ENCODE results near the gene DNAJC4. TPM values are rescaled to one million over a fixed set of nuclear protein-coding genes. Genes with fewer than 3 reads are reported as not detected.

The DNAJC4 gene
- total and polyA plus RNA-seq, 2 of the 8 experiments (the other 6 are each of a cell fraction or from before 2014, with no cell fraction given): 14.6 to 31.0 TPM

DNA sequence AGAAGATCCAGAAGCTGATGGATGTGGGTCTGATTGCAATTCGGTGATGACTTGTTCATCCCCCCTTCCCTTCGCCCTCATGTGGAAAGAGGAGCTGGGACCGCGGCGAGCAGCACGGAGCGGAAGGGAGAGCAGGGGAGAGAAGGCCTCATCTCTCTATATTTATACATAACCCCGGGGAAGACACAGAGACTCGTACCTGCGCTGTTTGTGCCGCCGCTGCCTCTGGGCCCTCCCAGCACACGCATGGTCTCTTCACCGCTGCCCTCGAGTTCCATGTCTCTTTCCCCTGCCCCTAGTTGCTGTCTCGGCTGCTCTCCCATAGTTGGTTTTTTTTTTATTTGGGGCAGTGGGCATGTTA is 26.3 kb upstream of the DNAJC4 start:
- no peak for DNase-seq (ENCODE audit: low read depth in 1 of 2, low spot score in 2 of 2)
- Histone ChIP-seq H2AFZ (ENCODE audit: low read length) (no peak overlapping the region), H3K23me2 (ENCODE audit: low read depth, low read length) (no peaks in the 10 kb centered on the region; the same call in 1 of the 2 replicates), H3K14ac (ENCODE audit: insufficient read length) (no peak overlapping the region), H2AK5ac (ENCODE audit: low read depth, low read length) (no peak overlapping the region), H3K36me3 (ENCODE audit: control insufficient read depth in 2 of 4, insufficient read depth in 4 of 4, low read length in 3 of 4) (peaks cover 41 to 67% (median 54%) of the 10 kb centered on the region in 4 experiments), H3K79me2 (ENCODE audit: control insufficient read depth in 1 of 2, insufficient read depth in 2 of 2, low read length in 2 of 2) (no peaks in the 10 kb centered on the region), H3K4me1 (replicated peaks in 1 of 4; ENCODE audit: control insufficient read depth in 3 of 4, insufficient read depth in 4 of 4, low read length in 3 of 4) (peaks cover 0 to 5% (median 0%) of the 10 kb centered on the region in 4 experiments; a peak in 3 of 7 replicates), H3K27me3 (replicated peaks in 1 of 4; ENCODE audit: control insufficient read depth in 3 of 4, extremely low read depth in 1 of 4, insufficient read depth in 3 of 4, low read length in 3 of 4) (no peaks in the 10 kb centered on the region; a peak in 1 of 7 replicates), H2BK12ac (ENCODE audit: low read depth, low read length) (no peak overlapping the region), H2BK5ac (ENCODE audit: low read depth, low read length) (no peak overlapping the region), H3K9ac (replicated peaks in 1 of 4; ENCODE audit: extremely low read depth in 1 of 4, low read depth in 3 of 4, low read length in 3 of 4) (no peak overlapping the region), H3K27ac (ENCODE audit: low read depth, low read length) (no peak overlapping the region), H3K4me3 (ENCODE audit: extremely low read depth in 1 of 4, insufficient read depth in 2 of 4, low read depth in 3 of 4, low read length in 4 of 4) (no peak overlapping the region), H3K18ac (ENCODE audit: extremely low read depth, low read length) (no peak overlapping the region), H3K9me3 (ENCODE audit: insufficient read depth in 2 of 2, low read depth in 1 of 2, low read length in 1 of 2) (no peaks in the 10 kb centered on the region), H4K8ac (ENCODE audit: extremely low read depth, insufficient read depth, low read length) (no peak overlapping the region), H2BK20ac (ENCODE audit: low read length) (no peak overlapping the region), H3K23ac (ENCODE audit: insufficient read length) (no peak overlapping the region), H3K4ac (replicated peaks; ENCODE audit: insufficient read length, low read depth, low read length) (no peak overlapping the region), H4K91ac (replicated peaks; ENCODE audit: insufficient read length, low read length) (no peak overlapping the region), H3K56ac (replicated peaks; ENCODE audit: insufficient read length, low read depth, low read length) (no peak overlapping the region), H2BK15ac (ENCODE audit: low read length) (no peak overlapping the region), H3K4me2 (ENCODE audit: insufficient read depth in 1 of 2, low read depth in 2 of 2, low read length in 2 of 2) (no peak overlapping the region), H3K79me1 (ENCODE audit: low read depth, low read length) (no peaks in the 10 kb centered on the region), H4K20me1 (replicated peaks in 1 of 2; ENCODE audit: control insufficient read depth in 1 of 2, insufficient read depth in 2 of 2, low read length in 2 of 2) (peaks cover 5 to 21% of the 10 kb centered on the region in 2 experiments), H4K5ac (ENCODE audit: insufficient read length, low read depth, low read length) (no peak overlapping the region), H2BK120ac (replicated peaks; ENCODE audit: low read depth, low read length) (no peak overlapping the region)
- whole genome bisulfite sequencing, 2 experiments (ENCODE audit: extremely low coverage in 1 of 2, insufficient coverage in 1 of 2, insufficient read length in 1 of 2, insufficient replicate concordance in 2 of 2, low coverage in 1 of 2, low lambda C conversion rate in 2 of 2, missing lambda C conversion rate in 1 of 2): 94% methylated on average over 16 of the region's 16 CpGs; no CpG with 5 or more reads in 1 of the 2 experiments
- POLR2A ChIA-PET (ENCODE audit: partially characterized antibody): interaction anchor here (0.7 to 18.4 kb wide), 8 partner anchors 15 to 100 kb away, joined by 3 to 253 read pairs (median 23); partner anchors contain the start of genes MACROD1, NUDT22, PPP1R14B and STIP1
- CTCF ChIA-PET (ENCODE audit: partially characterized antibody): interaction anchor here (1.0 to 7.4 kb wide), 27 partner anchors 8 to 209 kb away, joined by 3 to 68 read pairs (median 7); partner anchors contain the start of genes DNAJC4, ESRRA, NUDT22 and PLCB3
- FAIRE-seq: no peak
- TF ChIP-seq, protein P1, sequence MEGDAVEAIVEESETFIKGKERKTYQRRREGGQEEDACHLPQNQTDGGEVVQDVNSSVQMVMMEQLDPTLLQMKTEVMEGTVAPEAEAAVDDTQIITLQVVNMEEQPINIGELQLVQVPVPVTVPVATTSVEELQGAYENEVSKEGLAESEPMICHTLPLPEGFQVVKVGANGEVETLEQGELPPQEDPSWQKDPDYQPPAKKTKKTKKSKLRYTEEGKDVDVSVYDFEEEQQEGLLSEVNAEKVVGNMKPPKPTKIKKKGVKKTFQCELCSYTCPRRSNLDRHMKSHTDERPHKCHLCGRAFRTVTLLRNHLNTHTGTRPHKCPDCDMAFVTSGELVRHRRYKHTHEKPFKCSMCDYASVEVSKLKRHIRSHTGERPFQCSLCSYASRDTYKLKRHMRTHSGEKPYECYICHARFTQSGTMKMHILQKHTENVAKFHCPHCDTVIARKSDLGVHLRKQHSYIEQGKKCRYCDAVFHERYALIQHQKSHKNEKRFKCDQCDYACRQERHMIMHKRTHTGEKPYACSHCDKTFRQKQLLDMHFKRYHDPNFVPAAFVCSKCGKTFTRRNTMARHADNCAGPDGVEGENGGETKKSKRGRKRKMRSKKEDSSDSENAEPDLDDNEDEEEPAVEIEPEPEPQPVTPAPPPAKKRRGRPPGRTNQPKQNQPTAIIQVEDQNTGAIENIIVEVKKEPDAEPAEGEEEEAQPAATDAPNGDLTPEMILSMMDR (IDR thresholded peaks at IDR 0.05; ENCODE audit: control extremely low read depth in 1 of 3, insufficient read depth in 1 of 3, low read depth in 1 of 3, low read length in 3 of 3): no peak
- TF ChIP-seq POLR2AphosphoS5 (IDR thresholded peaks at IDR 0.05; ENCODE audit: low read depth, low read length): no peak
- no peak for TF ChIP-seq CBX8 (IDR thresholded peaks at IDR 0.05; ENCODE audit: borderline replicate concordance, low read depth, low read length)
- no peak for TF ChIP-seq TAF7 (optimal IDR thresholded peaks at IDR 0.05; ENCODE audit: borderline replicate concordance, low read depth, low read length)
- no peak for TF ChIP-seq RAD21 (IDR thresholded peaks at IDR 0.05 in 1 of 2, conservative IDR thresholded peaks at IDR 0.05 in 1 of 2; ENCODE audit: low read depth in 2 of 2, low read length in 2 of 2)
- TF ChIP-seq KDM5A (IDR thresholded peaks at IDR 0.05; ENCODE audit: low read length): no peak
- TF ChIP-seq CBX5 (IDR thresholded peaks at IDR 0.05; ENCODE audit: low read depth, low read length): no peak
- TF ChIP-seq SIX5 (IDR thresholded peaks at IDR 0.05; ENCODE audit: low read depth, low read length): no peak
- TF ChIP-seq KDM4A (IDR thresholded peaks at IDR 0.05; ENCODE audit: low read depth, low read length, severe bottlenecking): no peak

Data from H1 (cell line).